Activated CD4-positive, alpha-beta T cell treated with anti-CD3 and anti-CD28 coated beads, Interleukin-2, amount 10 ng/mL, durations not matched to agents 7 days and 5 days (primary cell): ENCODE results near the gene TMEM35A. TPM values are rescaled to one million over a fixed set of nuclear protein-coding genes. Genes with fewer than 3 reads are reported as not detected.
A peak's percentile ranks its signal among the peaks of the same experiment; 100 is the strongest.

ENCODE experiments used
- CTCF ChIA-PET: fragments of 350-600 bp; sonication (Branson Sonifier 250); formaldehyde crosslinking; loops from one replicate; lab custom pipeline; 2021; ENCODE audit warnings: antibody characterized with exemption; lab: Charles Lee
- POLR2A ChIA-PET: fragments of 350-600 bp; sonication (Branson Sonifier 250); formaldehyde crosslinking; loops from one replicate; lab custom pipeline; 2021; ENCODE audit warnings: antibody characterized with exemption; lab: Charles Lee
- DNase-seq: peaks from one replicate; pipeline ENCODE4 v3.0.0-alpha.2; 2020
- H3K27ac Mint-ChIP-seq: one replicate; pipeline ENCODE4 v1.8.0; 2021; ENCODE audit warnings: mild to moderate bottlenecking, moderate library complexity, mixed read lengths
- H3K27me3 Mint-ChIP-seq: one replicate; pipeline ENCODE4 v1.8.0; 2021; ENCODE audit warnings: mixed read lengths
- H3K36me3 Mint-ChIP-seq: one replicate; pipeline ENCODE4 v1.8.0; 2021; ENCODE audit warnings: low read depth, mixed read lengths
- H3K4me1 Mint-ChIP-seq: one replicate; pipeline ENCODE4 v1.8.0; 2021; ENCODE audit warnings: mixed read lengths
- H3K4me3 Mint-ChIP-seq: one replicate; pipeline ENCODE4 v1.8.0; 2021; ENCODE audit warnings: mild to moderate bottlenecking, moderate library complexity, mixed read lengths
- H3K9me3 Mint-ChIP-seq: one replicate; pipeline ENCODE4 v1.8.0; 2021; ENCODE audit warnings: mixed read lengths
- total RNA-seq, 2 experiments: library from RNA; stranded (reverse); gene quantifications; one replicate each; pipeline ENCODE4 v1.2.3, GENCODE V29; 2021

TMEM35A gene
- total RNA-seq, 2 experiments from 2014 or later, result not detected

GRCh38 chrX:101080326-101081124 is 1.8 kb downstream of the TMEM35A start:
- Mint-ChIP-seq H3K27ac (no peak overlapping the region), H3K27me3 (peaks cover 23% of the 10 kb centered on the region), H3K4me3 (no peak overlapping the region), H3K36me3 (no peaks in the 10 kb centered on the region), H3K9me3 (no peaks in the 10 kb centered on the region), H3K4me1 (no peaks in the 10 kb centered on the region)
- ChIA-PET CTCF (interaction anchor here (0.8 to 1.0 kb wide), 2 partner anchors 13 to 15 kb away, joined by 3 read pairs; no protein-coding TSS in a partner anchor), POLR2A (no interaction called here)
- no peak for DNase-seq

- Mint-ChIP-seq H3K4me3 (no peak overlapping the region), H3K9me3 (no peaks in the 10 kb centered on the region), H3K36me3 (no peaks in the 10 kb centered on the region), H3K27ac (no peak overlapping the region), H3K4me1 (no peaks in the 10 kb centered on the region), H3K27me3 (peaks cover 23% of the 10 kb centered on the region)
- POLR2A ChIA-PET, result no interaction called here
- no peak for DNase-seq
- CTCF ChIA-PET, result no interaction called here
Observed at GRCh38 chrX:101081231-101081630, 2.6 kb downstream of the TMEM35A start.

GRCh38 chrX:101091817-101092216 is 13.1 kb downstream of the TMEM35A start:
- H3K4me3 Mint-ChIP-seq, result no peak overlapping the region
- no peaks in the 10 kb centered on the region for H3K36me3 Mint-ChIP-seq
- DNase-seq, result no peak
- H3K27me3 Mint-ChIP-seq, result no peaks in the 10 kb centered on the region
- H3K4me1 Mint-ChIP-seq, result peaks cover 2% of the 10 kb centered on the region
- ChIA-PET POLR2A (no interaction called here), CTCF (no interaction called here)
- H3K9me3 Mint-ChIP-seq, result no peaks in the 10 kb centered on the region
- no peak overlapping the region for H3K27ac Mint-ChIP-seq

- peaks cover 33% of the 10 kb centered on the region for H3K4me1 Mint-ChIP-seq
- H3K27me3 Mint-ChIP-seq, result no peaks in the 10 kb centered on the region
- peaks cover 19% of the 10 kb centered on the region for H3K36me3 Mint-ChIP-seq
- ChIA-PET CTCF (interaction anchor here (0.6 kb wide), 1 partner anchor 177 kb away, joined by 3 read pairs; no protein-coding TSS in a partner anchor), POLR2A (interaction anchor here (0.5 kb wide), 1 partner anchor 47 kb away, joined by 4 read pairs; no protein-coding TSS in a partner anchor)
- DNase-seq, result peak; percentile 92
- peak within 1 kb of the TSS; percentile 91 for H3K27ac Mint-ChIP-seq
- no peaks in the 10 kb centered on the region for H3K9me3 Mint-ChIP-seq
- H3K4me3 Mint-ChIP-seq, result peak within 1 kb of the TSS; percentile 94
Observed at GRCh38 chrX:101097546-101098453, 19.1 kb downstream of the TMEM35A start, which contains the start of gene CENPI. CENPI (plus strand) TSS chrX:101098204; CDS start chrX:101101071, 2,867 bp downstream.

GRCh38 chrX:101108284-101108683 is 29.6 kb downstream of the TMEM35A start:
- POLR2A ChIA-PET, result no interaction called here
- H3K36me3 Mint-ChIP-seq, result peaks cover 16% of the 10 kb centered on the region
- H3K27me3 Mint-ChIP-seq, result no peaks in the 10 kb centered on the region
- CTCF ChIA-PET, result no interaction called here
- H3K9me3 Mint-ChIP-seq, result no peaks in the 10 kb centered on the region
- no peak overlapping the region for H3K27ac Mint-ChIP-seq
- H3K4me3 Mint-ChIP-seq, result no peak overlapping the region
- peaks cover 1% of the 10 kb centered on the region for H3K4me1 Mint-ChIP-seq
- no peak for DNase-seq

- CTCF ChIA-PET, result interaction anchor here (1.5 kb wide), 1 partner anchor 13 kb away, joined by 4 read pairs; no protein-coding TSS in a partner anchor
- DNase-seq, result no peak
- no peaks in the 10 kb centered on the region for H3K4me1 Mint-ChIP-seq
- H3K9me3 Mint-ChIP-seq, result no peaks in the 10 kb centered on the region
- POLR2A ChIA-PET, result no interaction called here
- H3K36me3 Mint-ChIP-seq, result peaks cover 29% of the 10 kb centered on the region
- H3K4me3 Mint-ChIP-seq, result no peak overlapping the region
- no peaks in the 10 kb centered on the region for H3K27me3 Mint-ChIP-seq
- no peak overlapping the region for H3K27ac Mint-ChIP-seq
Observed at GRCh38 chrX:101117701-101118100, 39.0 kb downstream of the TMEM35A start.

GRCh38 chrX:101136235-101136634 is 57.6 kb downstream of the TMEM35A start:
- no peaks in the 10 kb centered on the region for H3K9me3 Mint-ChIP-seq
- no peaks in the 10 kb centered on the region for H3K4me1 Mint-ChIP-seq
- POLR2A ChIA-PET, result no interaction called here
- H3K4me3 Mint-ChIP-seq, result no peak overlapping the region
- no peak overlapping the region for H3K27ac Mint-ChIP-seq
- H3K36me3 Mint-ChIP-seq, result peaks cover 38% of the 10 kb centered on the region
- no peaks in the 10 kb centered on the region for H3K27me3 Mint-ChIP-seq
- DNase-seq, result no peak
- CTCF ChIA-PET, result interaction anchor here (0.8 kb wide), 1 partner anchor 9 kb away, joined by 3 read pairs; no protein-coding TSS in a partner anchor

Other genes starting within 250 kb of the TMEM35A start
- not detected for gene NOX1, start 204.5 kb upstream of the TMEM35A start, total RNA-seq
- under 1 TPM; 0.08 to 0.12 TPM for gene XKRX, start 150.0 kb upstream of the TMEM35A start, total RNA-seq
- not detected for gene ARL13A, start 109.2 kb upstream of the TMEM35A start, total RNA-seq
- gene TRMT2B, start 26.8 kb upstream of the TMEM35A start, total RNA-seq, result 10 to 100 TPM; 25.4 to 25.8 TPM
- gene CENPI, start 19.3 kb downstream of the TMEM35A start, total RNA-seq, result 10 to 100 TPM; 24.9 to 28.5 TPM
- 1 to 10 TPM in 1 of 2 experiments, under 1 TPM in 1; 0.87 to 1.0 TPM for gene DRP2, start 140.9 kb downstream of the TMEM35A start, total RNA-seq
- gene TAF7L, start 212.5 kb downstream of the TMEM35A start, total RNA-seq, result not detected